Liver (tissue), 9 donors: ENCODE measurements around the gene MYBPC3. TPM values are rescaled to one million over a fixed set of nuclear protein-coding genes. Genes with fewer than 3 reads are reported as not detected.

Experiments
- DNase-seq: peaks from one replicate; pipeline ENCODE4 v3.0.0-alpha.2; 2017; ENCODE audit warnings: low spot score
- H3K27ac ChIP-seq, 2 donors: one replicate each; pipeline ENCODE4 v1.7.0; 2013; ENCODE audit warnings: inconsistent platforms in 2 of 2, low read length in 2 of 2, control low read depth in 1 of 2, low read depth in 1 of 2, mild to moderate bottlenecking in 1 of 2
- H3K27me3 ChIP-seq, 4 donors: one replicate each; pipeline versions ENCODE4 v1.6.1 to v1.7.0; 2013; ENCODE audit warnings: low read length in 3 of 4, inconsistent platforms in 1 of 4, mild to moderate bottlenecking in 1 of 4, moderate library complexity in 1 of 4; ENCODE audit not compliant: control insufficient read depth in 4 of 4, insufficient read depth in 4 of 4
- H3K36me3 ChIP-seq, 4 donors: one replicate each; pipeline versions ENCODE4 v1.6.1 to v1.7.0; 2013; ENCODE audit warnings: low read length in 3 of 4, mild to moderate bottlenecking in 3 of 4, low read depth in 1 of 4, moderate library complexity in 1 of 4; ENCODE audit not compliant: control insufficient read depth in 4 of 4, insufficient read depth in 3 of 4
- H3K4me1 ChIP-seq, 4 donors: one replicate each; pipeline versions ENCODE4 v1.6.1 to v1.7.0; 2013; ENCODE audit warnings: low read length in 3 of 4, mild to moderate bottlenecking in 3 of 4, moderate library complexity in 1 of 4; ENCODE audit not compliant: control insufficient read depth in 4 of 4, insufficient read depth in 4 of 4
- H3K4me3 ChIP-seq, 3 donors: one replicate each; pipeline versions ENCODE4 v1.6.1 to v1.7.0; 2013; ENCODE audit warnings: low read length in 3 of 3, control low read depth in 1 of 3, low read depth in 1 of 3, mild to moderate bottlenecking in 1 of 3
- H3K9ac ChIP-seq, 2 donors: one replicate each; pipeline ENCODE4 v1.7.0; 2013; ENCODE audit warnings: low read length in 2 of 2, mild to moderate bottlenecking in 2 of 2, moderate library complexity in 2 of 2, control low read depth in 1 of 2, low read depth in 1 of 2
- H3K9me3 ChIP-seq, 4 donors: one replicate each; pipeline versions ENCODE4 v1.6.1 to v1.7.0; 2013; ENCODE audit warnings: low read length in 3 of 4; ENCODE audit not compliant: control insufficient read depth in 4 of 4
- EGR1 ChIP-seq, 2 donors: IDR thresholded peaks; 2 replicates each; pipeline ENCODE4 v1.6.1; 2016 to 2018; ENCODE audit warnings: antibody characterized with exemption in 2 of 2, low read depth in 2 of 2
- FOXA2 ChIP-seq: IDR thresholded peaks from 2 replicates; pipeline ENCODE4 v1.6.1; 2016; ENCODE audit warnings: antibody characterized with exemption
- GABPA ChIP-seq, 2 donors: IDR thresholded peaks in 1 of 2; conservative IDR thresholded peaks in 1 of 2; 2 replicates each; pipeline ENCODE4 v1.6.1; 2016; ENCODE audit warnings: antibody characterized with exemption in 2 of 2, mild to moderate bottlenecking in 1 of 2, moderate library complexity in 1 of 2
- HNF4A ChIP-seq, 2 donors: conservative IDR thresholded peaks; 2 replicates each; pipeline ENCODE4 v1.6.1; 2016; ENCODE audit warnings: antibody characterized with exemption in 2 of 2, mild to moderate bottlenecking in 2 of 2
- RAD21 ChIP-seq, 2 donors: IDR thresholded peaks; 2 replicates each; pipeline ENCODE4 v1.6.1; 2016; ENCODE audit warnings: antibody characterized with exemption in 2 of 2, mild to moderate bottlenecking in 2 of 2
- RXRA ChIP-seq, 2 donors: IDR thresholded peaks; 2 replicates each; pipeline ENCODE4 v1.6.1; 2017 to 2018; ENCODE audit warnings: antibody characterized with exemption in 2 of 2, mild to moderate bottlenecking in 1 of 2
- SP1 ChIP-seq: IDR thresholded peaks from 2 replicates; pipeline ENCODE4 v1.6.1; 2018; ENCODE audit warnings: antibody characterized with exemption, mild to moderate bottlenecking
- TAF1 ChIP-seq: conservative IDR thresholded peaks from 2 replicates; pipeline ENCODE4 v1.6.1; 2016; ENCODE audit warnings: antibody characterized with exemption, mild to moderate bottlenecking
- WGBS: extraction: QIAGEN DNeasy Blood & Tissue Kit; methylation state at CpG from one replicate; pipeline ENCODE4 v1.1.7; 2013; 5-methylcytosine and 5-hydroxymethylcytosine counted together
- polyA plus RNA-seq, 2 donors: library from polyadenylated mRNA; stranded (reverse) in 1 of 2; unstranded in 1 of 2; fragments of 200-250 nt in 1 of 2; fragments of >200 nt in 1 of 2; fragmentation: Nextera tagmentation in 1 of 2; extraction: Ambion mirVana in 1 of 2; gene quantifications; one replicate each; pipeline versions ENCODE4 v1.2.1 to v1.2.3, GENCODE V29; 2013 to 2015
- total RNA-seq, 2 donors: library from RNA; depleted of rRNA; stranded (reverse); fragments of >200 nt; gene quantifications; one replicate each; pipeline ENCODE4 v1.2.3, GENCODE V29; 2014
- TF ChIP-seq, protein P1 (sequence below): fragments of 150-350 bp; IDR thresholded peaks from 2 replicates; pipeline ENCODE4 v1.5.1; 2017; ENCODE audit warnings: improper control_type of control experiment, low read depth, low read length; ENCODE audit not compliant: missing input control
- TF ChIP-seq, protein P2 (sequence below): IDR thresholded peaks from 2 replicates; pipeline ENCODE4 v1.6.1; 2016; ENCODE audit warnings: antibody characterized with exemption
- TF ChIP-seq, protein P3 (sequence below): IDR thresholded peaks from 2 replicates; pipeline ENCODE4 v1.6.1; 2016; ENCODE audit warnings: antibody characterized with exemption
- TF ChIP-seq, protein P4 (sequence below): IDR thresholded peaks from 2 replicates; pipeline ENCODE4 v1.6.1; 2016; ENCODE audit warnings: antibody characterized with exemption
- donor health status: healthy.
- donor health status: healthy.
- donor health status: healthy.
- donor health status: healthy.
- donor health status: healthy.

Gene MYBPC3
- total and polyA plus RNA-seq, 4 donors = 0.01 to 0.25 TPM; not detected in 2

DNA sequence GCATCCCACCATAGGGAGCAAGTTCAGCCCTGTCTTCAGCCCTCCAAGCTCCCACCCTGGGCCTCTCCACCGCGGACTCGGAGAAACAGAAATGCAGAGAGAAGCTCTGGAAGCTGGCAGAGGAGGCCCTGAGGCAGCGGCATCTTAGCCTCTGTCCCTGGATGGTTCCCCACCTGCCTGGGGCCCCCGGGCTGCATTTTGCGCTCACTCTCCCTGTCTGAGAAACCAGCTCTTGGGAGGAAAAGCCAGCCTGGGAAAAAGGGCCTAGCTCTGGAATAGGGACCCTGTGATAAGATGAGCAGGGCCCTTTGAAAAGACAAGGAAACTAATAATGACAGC, 37.9 kb upstream of the MYBPC3 start:
- Histone ChIP-seq H3K9me3 (no peaks in the 10 kb centered on the region), H3K4me3 (no peak overlapping the region), H3K36me3 (no peaks in the 10 kb centered on the region), H3K9ac (no peak overlapping the region), H3K27ac (peak overlapping the region; percentile 15 to 47), H3K4me1 (peaks cover 0 to 9% (median 0%) of the 10 kb centered on the region in 4 donors), H3K27me3 (no peaks in the 10 kb centered on the region)
- TF ChIP-seq RAD21 (IDR thresholded peaks at IDR 0.05) = no peak
- TF ChIP-seq, protein P1, sequence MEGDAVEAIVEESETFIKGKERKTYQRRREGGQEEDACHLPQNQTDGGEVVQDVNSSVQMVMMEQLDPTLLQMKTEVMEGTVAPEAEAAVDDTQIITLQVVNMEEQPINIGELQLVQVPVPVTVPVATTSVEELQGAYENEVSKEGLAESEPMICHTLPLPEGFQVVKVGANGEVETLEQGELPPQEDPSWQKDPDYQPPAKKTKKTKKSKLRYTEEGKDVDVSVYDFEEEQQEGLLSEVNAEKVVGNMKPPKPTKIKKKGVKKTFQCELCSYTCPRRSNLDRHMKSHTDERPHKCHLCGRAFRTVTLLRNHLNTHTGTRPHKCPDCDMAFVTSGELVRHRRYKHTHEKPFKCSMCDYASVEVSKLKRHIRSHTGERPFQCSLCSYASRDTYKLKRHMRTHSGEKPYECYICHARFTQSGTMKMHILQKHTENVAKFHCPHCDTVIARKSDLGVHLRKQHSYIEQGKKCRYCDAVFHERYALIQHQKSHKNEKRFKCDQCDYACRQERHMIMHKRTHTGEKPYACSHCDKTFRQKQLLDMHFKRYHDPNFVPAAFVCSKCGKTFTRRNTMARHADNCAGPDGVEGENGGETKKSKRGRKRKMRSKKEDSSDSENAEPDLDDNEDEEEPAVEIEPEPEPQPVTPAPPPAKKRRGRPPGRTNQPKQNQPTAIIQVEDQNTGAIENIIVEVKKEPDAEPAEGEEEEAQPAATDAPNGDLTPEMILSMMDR = no peak
- no peak for TF ChIP-seq RXRA (IDR thresholded peaks at IDR 0.05)
- TF ChIP-seq, protein P2, sequence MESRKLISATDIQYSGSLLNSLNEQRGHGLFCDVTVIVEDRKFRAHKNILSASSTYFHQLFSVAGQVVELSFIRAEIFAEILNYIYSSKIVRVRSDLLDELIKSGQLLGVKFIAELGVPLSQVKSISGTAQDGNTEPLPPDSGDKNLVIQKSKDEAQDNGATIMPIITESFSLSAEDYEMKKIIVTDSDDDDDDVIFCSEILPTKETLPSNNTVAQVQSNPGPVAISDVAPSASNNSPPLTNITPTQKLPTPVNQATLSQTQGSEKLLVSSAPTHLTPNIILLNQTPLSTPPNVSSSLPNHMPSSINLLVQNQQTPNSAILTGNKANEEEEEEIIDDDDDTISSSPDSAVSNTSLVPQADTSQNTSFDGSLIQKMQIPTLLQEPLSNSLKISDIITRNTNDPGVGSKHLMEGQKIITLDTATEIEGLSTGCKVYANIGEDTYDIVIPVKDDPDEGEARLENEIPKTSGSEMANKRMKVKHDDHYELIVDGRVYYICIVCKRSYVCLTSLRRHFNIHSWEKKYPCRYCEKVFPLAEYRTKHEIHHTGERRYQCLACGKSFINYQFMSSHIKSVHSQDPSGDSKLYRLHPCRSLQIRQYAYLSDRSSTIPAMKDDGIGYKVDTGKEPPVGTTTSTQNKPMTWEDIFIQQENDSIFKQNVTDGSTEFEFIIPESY = no peak
- no peak for TF ChIP-seq SP1
- no peak for TF ChIP-seq HNF4A (conservative IDR thresholded peaks at IDR 0.05)
- no peak for DNase-seq
- WGBS = 95% methylated on average over 6 of the region's 6 CpGs

DNA sequence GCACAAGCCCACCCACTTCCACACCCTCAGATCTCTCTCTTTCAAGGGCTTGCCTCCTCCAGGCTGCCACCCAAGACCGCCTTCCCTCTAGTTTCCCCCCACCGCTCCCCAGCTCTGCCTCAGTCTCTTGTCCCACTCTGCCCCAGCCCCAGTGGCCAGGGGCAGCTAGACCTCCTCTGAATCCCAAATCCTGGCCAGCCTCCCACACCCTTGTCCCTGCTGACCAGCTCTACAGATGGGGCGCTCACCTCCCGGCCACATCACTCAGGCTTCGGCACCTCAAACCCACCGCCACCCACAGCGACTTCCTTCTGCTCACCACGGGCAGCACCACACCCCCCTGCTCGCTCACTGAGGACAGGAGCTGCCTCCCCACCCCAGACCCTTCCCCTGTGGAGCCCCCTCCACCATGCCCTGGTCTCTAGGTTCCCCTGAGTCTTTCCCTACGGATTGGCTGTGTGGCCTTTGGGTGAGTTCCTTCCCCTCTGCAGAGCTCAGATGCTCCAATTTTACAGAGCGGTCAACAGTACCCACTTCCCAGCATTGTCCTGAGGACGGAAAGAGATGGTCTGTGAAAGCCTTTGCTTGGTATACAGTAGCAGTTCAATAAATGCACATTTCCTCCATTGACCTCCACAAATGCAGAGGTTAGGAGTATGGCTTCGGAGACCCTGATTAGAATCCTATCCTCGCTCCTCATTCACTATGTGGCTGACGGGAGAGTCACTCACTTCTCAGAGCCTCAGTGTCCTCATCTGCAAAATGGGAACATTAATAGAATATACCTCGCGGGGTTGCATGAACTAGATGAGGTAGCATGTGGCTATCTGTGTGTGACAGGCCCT, 37.3 kb upstream of the MYBPC3 start:
- H3K27ac ChIP-seq = peak overlapping the region; percentile 53 to 76

More for the DNA sequence above, 37.3 kb upstream of the MYBPC3 start:
- Histone ChIP-seq H3K4me1 (peaks cover 0 to 9% (median 0%) of the 10 kb centered on the region in 4 donors), H3K36me3 (no peaks in the 10 kb centered on the region), H3K27me3 (no peaks in the 10 kb centered on the region), H3K9me3 (no peaks in the 10 kb centered on the region), H3K9ac (no peak overlapping the region), H3K4me3 (no peak overlapping the region)
- no peak for DNase-seq
- WGBS = 86% methylated on average over 17 of the region's 17 CpGs
- TF ChIP-seq, protein P3, sequence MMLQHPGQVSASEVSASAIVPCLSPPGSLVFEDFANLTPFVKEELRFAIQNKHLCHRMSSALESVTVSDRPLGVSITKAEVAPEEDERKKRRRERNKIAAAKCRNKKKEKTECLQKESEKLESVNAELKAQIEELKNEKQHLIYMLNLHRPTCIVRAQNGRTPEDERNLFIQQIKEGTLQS = no peak
- TF ChIP-seq TAF1 (no peak), GABPA (IDR thresholded peaks at IDR 0.05 in 1 of 2, conservative IDR thresholded peaks at IDR 0.05 in 1 of 2) (no peak), FOXA2 (no peak), EGR1 (IDR thresholded peaks at IDR 0.05; ENCODE audit: low read depth in 2 of 2) (no peak), RAD21 (IDR thresholded peaks at IDR 0.05) (no peak)
- TF ChIP-seq, protein P2 = no peak
- TF ChIP-seq, protein P4, sequence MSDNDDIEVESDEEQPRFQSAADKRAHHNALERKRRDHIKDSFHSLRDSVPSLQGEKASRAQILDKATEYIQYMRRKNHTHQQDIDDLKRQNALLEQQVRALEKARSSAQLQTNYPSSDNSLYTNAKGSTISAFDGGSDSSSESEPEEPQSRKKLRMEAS = no peak
